Gastroesophageal sphincter (tissue), 4 donors: Measurements from ENCODE around the gene BRMS1. TPM values are rescaled to one million over a fixed set of nuclear protein-coding genes. Genes with fewer than 3 reads are reported as not detected.

Experiments
- ATAC-seq: fragments of 150-250 bp; one replicate; pipeline ENCODE4 v1.9.1; 2016; ENCODE audit warnings: mild to moderate bottlenecking, moderate library complexity
- H3K27ac ChIP-seq, 4 donors: fragments of 200-600 bp; sonication (generic) in 3 of 4; 1 replicate in 3 of 4; 2 replicates in 1 of 4; pipeline ENCODE4 v1.5.1; 2016 to 2019
- H3K27me3 ChIP-seq: fragments of 200-600 bp; sonication (generic); one replicate; pipeline ENCODE4 v1.5.1; 2019
- H3K36me3 ChIP-seq, 2 donors: fragments of 200-600 bp; sonication (generic); one replicate each; pipeline ENCODE4 v1.5.1; 2019; ENCODE audit warnings: control low read depth in 1 of 2
- H3K4me1 ChIP-seq, 3 donors: fragments of 200-600 bp; sonication (generic); 1 replicate in 2 of 3; 2 replicates in 1 of 3; pipeline ENCODE4 v1.5.1; 2016 to 2019; ENCODE audit warnings: control low read depth in 2 of 3
- H3K4me3 ChIP-seq, 2 donors: fragments of 200-600 bp; sonication (generic); one replicate each; pipeline ENCODE4 v1.5.1; 2019; ENCODE audit warnings: mild to moderate bottlenecking in 1 of 2, moderate library complexity in 1 of 2
- H3K9me3 ChIP-seq, 3 donors: fragments of 200-600 bp; sonication (generic); one replicate each; pipeline ENCODE4 v1.5.1; 2017 to 2019; ENCODE audit warnings: control low read depth in 2 of 3
- EP300 ChIP-seq: sonication (generic); formaldehyde crosslinking; IDR thresholded peaks from one replicate; pipeline ENCODE4 v1.6.1; 2017; ENCODE audit warnings: antibody characterized with exemption, mild to moderate bottlenecking
- POLR2A ChIP-seq, 2 donors: fragments of 450-650 bp; IDR thresholded peaks; one replicate each; pipeline ENCODE4 v1.6.1; 2017; ENCODE audit warnings: antibody characterized with exemption in 2 of 2, mild to moderate bottlenecking in 2 of 2, moderate library complexity in 1 of 2
- POLR2AphosphoS5 ChIP-seq: sonication (generic); formaldehyde crosslinking; IDR thresholded peaks from one replicate; pipeline ENCODE4 v1.6.1; 2017; ENCODE audit warnings: antibody characterized with exemption
- WGBS, 2 donors: methylation state at CpG; one replicate each; pipeline ENCODE4 v1.1.5; 2018; ENCODE audit warnings: low coverage in 1 of 2; 5-methylcytosine and 5-hydroxymethylcytosine counted together
- total RNA-seq, 4 donors: library from RNA; depleted of rRNA; stranded (reverse); fragments of >200 nt; gene quantifications; one replicate each; pipeline ENCODE4 v1.1.0, GENCODE V29; 2016
- TF ChIP-seq, protein P1 (sequence below), 4 experiments: fragments of 200-600 bp in 2 of 4; fragments of 450-650 bp in 2 of 4; sonication (generic) in 1 of 4; IDR thresholded peaks; one replicate each; pipeline ENCODE4 v1.5.1; 2017 to 2019; ENCODE audit warnings: antibody characterized with exemption in 4 of 4, mild to moderate bottlenecking in 2 of 4, moderate library complexity in 2 of 4

BRMS1 gene
- total RNA-seq, 4 donors from 2014 or later: 26.6 to 44.2 (median 35.5) TPM

- ATAC-seq: no peak
- H3K36me3 ChIP-seq: peaks cover 0 to 42% of the 10 kb centered on the region in 2 donors
- WGBS, 2 donors: 50 to 90% methylated on average over 2 to 5 of the region's 18 CpGs
- peaks cover 0 to 45% (median 35%) of the 10 kb centered on the region in 3 donors for H3K4me1 ChIP-seq
- no peak for TF ChIP-seq POLR2AphosphoS5
- TF ChIP-seq POLR2A (IDR thresholded peaks at IDR 0.05): no peak
- TF ChIP-seq EP300: no peak
- TF ChIP-seq, protein P1, sequence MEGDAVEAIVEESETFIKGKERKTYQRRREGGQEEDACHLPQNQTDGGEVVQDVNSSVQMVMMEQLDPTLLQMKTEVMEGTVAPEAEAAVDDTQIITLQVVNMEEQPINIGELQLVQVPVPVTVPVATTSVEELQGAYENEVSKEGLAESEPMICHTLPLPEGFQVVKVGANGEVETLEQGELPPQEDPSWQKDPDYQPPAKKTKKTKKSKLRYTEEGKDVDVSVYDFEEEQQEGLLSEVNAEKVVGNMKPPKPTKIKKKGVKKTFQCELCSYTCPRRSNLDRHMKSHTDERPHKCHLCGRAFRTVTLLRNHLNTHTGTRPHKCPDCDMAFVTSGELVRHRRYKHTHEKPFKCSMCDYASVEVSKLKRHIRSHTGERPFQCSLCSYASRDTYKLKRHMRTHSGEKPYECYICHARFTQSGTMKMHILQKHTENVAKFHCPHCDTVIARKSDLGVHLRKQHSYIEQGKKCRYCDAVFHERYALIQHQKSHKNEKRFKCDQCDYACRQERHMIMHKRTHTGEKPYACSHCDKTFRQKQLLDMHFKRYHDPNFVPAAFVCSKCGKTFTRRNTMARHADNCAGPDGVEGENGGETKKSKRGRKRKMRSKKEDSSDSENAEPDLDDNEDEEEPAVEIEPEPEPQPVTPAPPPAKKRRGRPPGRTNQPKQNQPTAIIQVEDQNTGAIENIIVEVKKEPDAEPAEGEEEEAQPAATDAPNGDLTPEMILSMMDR (IDR thresholded peaks at IDR 0.05): no peak
- no peaks in the 10 kb centered on the region for H3K9me3 ChIP-seq
- no peaks in the 10 kb centered on the region for H3K27me3 ChIP-seq
- no peak overlapping the region for H3K4me3 ChIP-seq
- H3K27ac ChIP-seq: no peak overlapping the region
Observed at GRCh38 chr11:66332371-66333219, 12.3 kb downstream of the BRMS1 start.

GRCh38 chr11:66331542-66332370 lies 13.1 kb downstream of the BRMS1 start:
- peaks cover 0 to 48% (median 35%) of the 10 kb centered on the region in 3 donors for H3K4me1 ChIP-seq
- 88 to 100% methylated on average over 1 to 6 of the region's 12 CpGs for WGBS, 2 donors
- no peak for ATAC-seq

DNA sequence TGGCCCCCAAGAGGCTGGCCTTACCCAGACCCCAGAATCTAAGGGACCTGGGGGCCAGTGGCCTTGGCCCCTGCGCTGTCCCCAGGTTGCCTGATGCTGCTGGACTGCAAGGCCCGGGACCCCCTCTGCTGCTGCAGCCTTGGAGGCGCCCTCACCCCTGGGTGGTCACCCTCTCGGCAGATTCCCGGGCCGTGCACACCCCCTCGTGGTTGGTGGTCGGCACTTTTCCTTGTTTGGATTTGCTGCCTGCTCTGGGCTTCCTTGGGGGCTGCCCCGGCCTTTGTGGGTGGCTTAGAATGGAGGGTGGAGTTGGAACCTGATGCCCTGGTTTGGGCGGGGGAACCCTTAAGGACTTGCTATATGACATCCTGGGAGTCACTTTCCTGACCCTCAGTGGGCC lies 14.0 kb downstream of the BRMS1 start:
- WGBS, 2 donors: no CpG with 5 or more reads among the region's 10 CpGs
- Histone ChIP-seq H3K9me3 (no peaks in the 10 kb centered on the region), H3K4me3 (no peak overlapping the region), H3K27me3 (no peaks in the 10 kb centered on the region), H3K36me3 (peaks cover 0 to 33% of the 10 kb centered on the region in 2 donors), H3K27ac (no peak overlapping the region), H3K4me1 (peaks cover 0 to 48% (median 37%) of the 10 kb centered on the region in 3 donors)
- no peak for ATAC-seq
- TF ChIP-seq POLR2AphosphoS5 (no peak), POLR2A (IDR thresholded peaks at IDR 0.05) (no peak), EP300 (no peak)
- TF ChIP-seq, protein P1 (IDR thresholded peaks at IDR 0.05): no peak

More at GRCh38 chr11:66331542-66332370, 13.1 kb downstream of the BRMS1 start:
- no peak for TF ChIP-seq POLR2A (IDR thresholded peaks at IDR 0.05)
- TF ChIP-seq POLR2AphosphoS5: no peak
- TF ChIP-seq, protein P1 (IDR thresholded peaks at IDR 0.05): no peak
- TF ChIP-seq EP300: no peak
- Histone ChIP-seq H3K9me3 (no peaks in the 10 kb centered on the region), H3K36me3 (peaks cover 0 to 33% of the 10 kb centered on the region in 2 donors), H3K4me3 (no peak overlapping the region), H3K27me3 (no peaks in the 10 kb centered on the region), H3K27ac (no peak overlapping the region)

GRCh38 chr11:66329165-66329673 lies 15.7 kb downstream of the BRMS1 start:
- H3K4me1 ChIP-seq: peaks cover 0 to 34% (median 30%) of the 10 kb centered on the region in 3 donors
- TF ChIP-seq POLR2AphosphoS5 (no peak), POLR2A (IDR thresholded peaks at IDR 0.05) (no peak), EP300 (no peak)
- TF ChIP-seq, protein P1 (IDR thresholded peaks at IDR 0.05): no peak
- no peak overlapping the region for H3K4me3 ChIP-seq
- H3K9me3 ChIP-seq: no peaks in the 10 kb centered on the region
- peaks cover 0 to 27% of the 10 kb centered on the region in 2 donors for H3K36me3 ChIP-seq
- H3K27me3 ChIP-seq: no peaks in the 10 kb centered on the region
- no CpG with 5 or more reads among the region's 3 CpGs for WGBS, 2 donors
- ATAC-seq: no peak
- no peak overlapping the region for H3K27ac ChIP-seq
